ENCODE results near the gene PARP12. TPM values are rescaled to one million over a fixed set of nuclear protein-coding genes. Genes with fewer than 3 reads are reported as not detected.

PARP12 gene
- total RNA-seq, 1 donor from 2014 or later, result 100 TPM

DNA sequence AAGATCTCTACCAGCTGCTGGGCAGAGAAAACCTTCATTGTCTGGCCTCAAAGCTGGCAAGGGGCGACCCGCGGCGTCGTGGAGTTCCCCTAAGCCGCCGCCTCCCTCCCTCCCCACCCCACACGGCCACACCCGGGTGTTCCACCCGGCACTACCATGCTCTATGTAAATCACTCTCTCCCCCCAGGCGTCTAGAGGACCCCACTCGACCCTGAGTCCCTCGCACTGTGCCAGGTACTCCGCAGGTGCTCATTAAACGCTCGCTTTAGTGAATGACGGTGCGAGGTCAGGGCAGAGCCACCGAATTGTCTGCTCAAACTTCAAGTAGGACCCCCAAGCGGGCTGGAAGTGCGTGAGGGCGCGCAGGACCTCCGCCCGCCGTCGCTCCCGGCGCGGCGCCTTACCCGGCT is 628 bp downstream of the PARP12 start:
- H3K27ac ChIP-seq, result peak overlapping the region; percentile 96
- no peaks in the 10 kb centered on the region for H3K36me3 ChIP-seq
- intact Hi-C loops (cut with DNase I), result no loop called here
- peak; percentile 78 for DNase-seq
- H3K27me3 ChIP-seq, result no peaks in the 10 kb centered on the region
- TF ChIP-seq, protein P1, sequence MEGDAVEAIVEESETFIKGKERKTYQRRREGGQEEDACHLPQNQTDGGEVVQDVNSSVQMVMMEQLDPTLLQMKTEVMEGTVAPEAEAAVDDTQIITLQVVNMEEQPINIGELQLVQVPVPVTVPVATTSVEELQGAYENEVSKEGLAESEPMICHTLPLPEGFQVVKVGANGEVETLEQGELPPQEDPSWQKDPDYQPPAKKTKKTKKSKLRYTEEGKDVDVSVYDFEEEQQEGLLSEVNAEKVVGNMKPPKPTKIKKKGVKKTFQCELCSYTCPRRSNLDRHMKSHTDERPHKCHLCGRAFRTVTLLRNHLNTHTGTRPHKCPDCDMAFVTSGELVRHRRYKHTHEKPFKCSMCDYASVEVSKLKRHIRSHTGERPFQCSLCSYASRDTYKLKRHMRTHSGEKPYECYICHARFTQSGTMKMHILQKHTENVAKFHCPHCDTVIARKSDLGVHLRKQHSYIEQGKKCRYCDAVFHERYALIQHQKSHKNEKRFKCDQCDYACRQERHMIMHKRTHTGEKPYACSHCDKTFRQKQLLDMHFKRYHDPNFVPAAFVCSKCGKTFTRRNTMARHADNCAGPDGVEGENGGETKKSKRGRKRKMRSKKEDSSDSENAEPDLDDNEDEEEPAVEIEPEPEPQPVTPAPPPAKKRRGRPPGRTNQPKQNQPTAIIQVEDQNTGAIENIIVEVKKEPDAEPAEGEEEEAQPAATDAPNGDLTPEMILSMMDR (IDR thresholded peaks at IDR 0.05), result no peak
- peak; percentile 45 for ATAC-seq
- H3K4me1 ChIP-seq, result peaks cover 42% of the 10 kb centered on the region
- peak overlapping the region; percentile 82 for H3K4me3 ChIP-seq
- H3K9me3 ChIP-seq, result no peaks in the 10 kb centered on the region

DNA sequence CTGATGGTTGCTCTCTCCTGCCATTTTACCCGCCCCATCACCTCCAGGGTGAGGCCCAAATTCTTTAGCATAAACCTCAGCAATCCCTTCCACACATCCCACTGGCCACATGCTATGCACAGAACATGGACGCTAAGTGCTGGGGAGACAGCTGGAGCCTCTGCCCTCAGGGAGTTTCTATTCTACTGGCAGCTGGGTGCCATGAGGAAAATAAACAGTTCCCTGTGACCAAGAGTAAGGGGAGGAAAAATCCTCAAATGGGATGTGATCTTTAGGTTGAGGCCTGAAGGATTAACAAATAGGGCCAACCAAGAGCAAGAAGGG is 1.2 kb downstream of the PARP12 start:
- H3K36me3 ChIP-seq, result peaks cover 2% of the 10 kb centered on the region
- no peaks in the 10 kb centered on the region for H3K9me3 ChIP-seq
- no peak for ATAC-seq
- peak overlapping the region; percentile 82 for H3K4me3 ChIP-seq
- intact Hi-C loops (cut with DNase I), result no loop called here
- DNase-seq, result no peak
- TF ChIP-seq, protein P1 (IDR thresholded peaks at IDR 0.05), result no peak
- H3K4me1 ChIP-seq, result peaks cover 43% of the 10 kb centered on the region
- no peaks in the 10 kb centered on the region for H3K27me3 ChIP-seq
- H3K27ac ChIP-seq, result peak overlapping the region; percentile 96

DNA sequence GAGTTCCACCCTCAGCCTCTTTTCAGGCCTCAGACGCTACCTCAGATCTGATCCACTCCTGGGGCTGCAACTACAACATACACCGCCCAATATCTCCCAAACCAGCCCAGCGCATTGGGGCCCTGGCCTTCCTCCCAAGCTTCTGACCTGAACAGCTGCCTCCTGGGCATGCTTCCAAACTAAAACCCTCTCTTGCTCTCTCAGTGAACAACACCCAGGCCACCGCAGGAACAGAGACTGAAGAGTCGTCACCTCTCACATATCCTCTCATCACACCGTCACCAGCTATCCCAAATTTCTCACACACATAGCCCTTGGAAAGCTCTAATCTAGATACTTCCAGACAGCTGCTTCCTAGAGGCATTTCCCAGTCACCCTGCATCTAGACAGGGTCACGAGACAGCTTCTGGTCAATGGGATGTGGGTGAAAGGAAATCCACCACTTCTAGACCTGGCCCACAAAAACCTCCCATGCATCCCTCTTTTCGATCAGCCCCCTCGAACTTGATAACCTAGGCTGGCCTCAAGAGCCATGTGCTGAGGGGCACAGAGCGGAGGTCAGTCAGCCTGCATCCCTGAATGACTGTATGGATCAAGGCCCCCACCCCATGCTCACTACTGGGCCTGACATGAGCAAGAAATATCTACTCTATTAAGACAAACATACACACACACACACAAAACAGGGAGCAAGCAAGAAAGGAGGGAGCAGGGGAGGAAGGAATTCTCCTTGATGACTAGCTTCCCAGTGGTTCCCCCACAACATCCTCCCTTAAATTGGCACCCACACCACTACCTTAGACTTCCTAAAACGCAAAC is 1.8 kb downstream of the PARP12 start:
- DNase-seq (no peak), ATAC-seq (no peak)
- H3K27ac ChIP-seq, result peak overlapping the region; percentile 96
- peaks cover 48% of the 10 kb centered on the region for H3K4me1 ChIP-seq
- intact Hi-C loops (cut with DNase I), result no loop called here
- TF ChIP-seq, protein P1 (IDR thresholded peaks at IDR 0.05), result no peak
- H3K9me3 ChIP-seq, result no peaks in the 10 kb centered on the region
- H3K36me3 ChIP-seq, result peaks cover 7% of the 10 kb centered on the region
- H3K27me3 ChIP-seq, result no peaks in the 10 kb centered on the region
- H3K4me3 ChIP-seq, result peak overlapping the region; percentile 82

DNA sequence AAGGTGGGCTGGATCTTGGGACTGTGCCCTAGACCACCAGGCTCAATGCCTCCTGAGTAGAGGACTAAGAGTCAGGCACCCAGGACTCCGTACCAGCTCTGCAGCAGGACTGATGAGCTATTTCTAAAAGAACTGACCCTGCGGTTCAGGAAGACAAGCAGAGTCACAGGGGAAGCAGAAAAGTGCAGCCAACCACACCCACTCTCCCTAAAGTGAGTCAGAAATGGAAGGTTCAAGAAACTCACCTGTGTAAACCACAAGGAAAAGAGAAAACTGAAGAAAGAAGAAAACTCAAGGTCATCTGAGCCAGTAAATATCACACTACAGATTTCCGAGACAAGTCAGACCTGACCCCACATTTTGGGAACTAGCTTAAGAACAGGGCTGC is 2.5 kb downstream of the PARP12 start:
- peak overlapping the region; percentile 82 for H3K4me3 ChIP-seq
- ATAC-seq, result no peak

DNA sequence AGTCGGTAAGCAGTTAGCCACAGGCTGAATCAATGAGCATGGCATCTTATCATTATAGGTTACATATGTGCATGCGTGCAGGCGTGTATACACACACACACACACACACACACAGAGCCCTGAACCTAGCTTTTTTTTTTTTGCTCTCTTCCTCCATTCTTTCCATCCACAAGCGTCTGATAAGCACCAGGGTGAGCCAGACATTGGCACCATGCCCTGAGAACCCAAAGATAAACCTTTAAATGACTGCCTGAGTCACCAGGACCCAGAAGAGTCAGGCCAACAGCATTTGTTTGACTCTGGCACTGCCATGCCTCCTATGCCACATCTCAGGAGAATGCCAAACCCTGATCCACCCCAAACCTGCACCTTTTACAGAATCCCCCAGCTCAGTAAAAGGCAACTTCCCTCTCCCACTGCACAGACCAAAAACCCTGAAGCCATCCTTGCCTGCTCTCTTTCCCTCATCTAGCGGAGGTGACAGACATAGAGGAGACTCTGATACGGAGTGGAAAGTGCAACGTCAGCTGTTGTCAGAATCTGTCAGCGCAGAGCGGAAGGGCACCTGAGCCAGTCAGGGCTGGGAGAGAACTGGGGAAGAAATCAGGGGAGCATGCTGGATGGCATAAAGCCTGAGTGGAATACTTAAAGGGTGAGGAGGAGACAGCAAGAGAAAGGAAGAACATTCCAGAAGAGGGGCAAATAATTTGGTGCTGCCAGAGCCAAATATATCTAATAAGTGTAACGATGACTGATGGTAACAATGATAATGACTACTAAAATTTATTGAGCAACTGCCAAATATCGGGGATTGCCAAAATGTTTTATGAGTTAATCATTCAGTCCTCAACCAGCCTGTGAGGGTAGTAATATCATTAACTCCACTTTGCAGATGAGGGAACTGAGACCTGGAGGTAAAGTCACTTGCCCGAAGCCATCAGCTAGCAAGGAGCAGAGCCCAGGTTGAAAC is 3.2 kb downstream of the PARP12 start:
- Histone ChIP-seq H3K27ac (peak overlapping the region; percentile 2), H3K9me3 (no peaks in the 10 kb centered on the region), H3K4me3 (no peak overlapping the region), H3K36me3 (peaks cover 18% of the 10 kb centered on the region), H3K27me3 (no peaks in the 10 kb centered on the region), H3K4me1 (peaks cover 51% of the 10 kb centered on the region)
- intact Hi-C loops (cut with DNase I), result no loop called here
- DNase-seq (no peak), ATAC-seq (peak; percentile 3)
- TF ChIP-seq, protein P1 (IDR thresholded peaks at IDR 0.05), result no peak

More for the DNA sequence above, 2.5 kb downstream of the PARP12 start:
- H3K36me3 ChIP-seq, result peaks cover 11% of the 10 kb centered on the region
- no peaks in the 10 kb centered on the region for H3K27me3 ChIP-seq
- peaks cover 48% of the 10 kb centered on the region for H3K4me1 ChIP-seq
- H3K9me3 ChIP-seq, result no peaks in the 10 kb centered on the region
- peak overlapping the region; percentile 96 for H3K27ac ChIP-seq
- TF ChIP-seq, protein P1 (IDR thresholded peaks at IDR 0.05), result no peak
- DNase-seq, result no peak
- intact Hi-C loops (cut with DNase I), result no loop called here
